Breast epithelium (tissue), 4 donors: ENCODE results near the gene GNB2. TPM values are rescaled to one million over a fixed set of nuclear protein-coding genes. Genes with fewer than 3 reads are reported as not detected.
"Not testable (repeated sequence)": the region's sequence is repeated elsewhere in the genome, so short reads cannot be mapped to it uniquely, and the experiment has no call there.

Experiments
- DNase-seq, 2 donors: peaks; one replicate each; pipeline ENCODE4 v3.0.0-alpha.2; 2019; ENCODE audit warnings: low spot score in 2 of 2
- H3K27ac ChIP-seq, 2 donors: fragments of 200-600 bp; sonication (generic) in 1 of 2; one replicate each; pipeline ENCODE4 v1.5.1; 2016 to 2019; ENCODE audit warnings: mild to moderate bottlenecking in 1 of 2
- H3K27me3 ChIP-seq, 2 donors: fragments of 200-600 bp; sonication (generic) in 1 of 2; one replicate each; pipeline versions ENCODE4 v1.5.1 to v1.6.0; 2017 to 2019; ENCODE audit warnings: control low read depth in 1 of 2, mild to moderate bottlenecking in 1 of 2
- H3K36me3 ChIP-seq: fragments of 200-600 bp; one replicate; pipeline ENCODE4 v1.5.1; 2019
- H3K4me1 ChIP-seq, 2 donors: fragments of 200-600 bp; sonication (generic); one replicate each; pipeline ENCODE4 v1.5.1; 2016 to 2019; ENCODE audit warnings: control low read depth in 1 of 2
- H3K4me3 ChIP-seq, 3 donors: fragments of 200-600 bp; sonication (generic); 1 replicate in 2 of 3; 2 replicates in 1 of 3; pipeline ENCODE4 v1.5.1; 2016 to 2019; ENCODE audit warnings: mild to moderate bottlenecking in 3 of 3, moderate library complexity in 2 of 3
- H3K9me3 ChIP-seq, 2 donors: fragments of 200-600 bp; sonication (generic) in 1 of 2; one replicate each; pipeline ENCODE4 v1.5.1; 2016 to 2019; ENCODE audit warnings: control low read depth in 1 of 2
- CTCF ChIP-seq, 3 donors: fragments of 450-650 bp; IDR thresholded peaks; one replicate each; pipeline ENCODE4 v1.5.1; 2016 to 2017; ENCODE audit warnings: antibody characterized with exemption in 3 of 3, mild to moderate bottlenecking in 3 of 3, moderate library complexity in 3 of 3
- POLR2A ChIP-seq: fragments of 450-650 bp; IDR thresholded peaks from one replicate; pipeline ENCODE4 v1.6.1; 2016; ENCODE audit warnings: antibody characterized with exemption, mild to moderate bottlenecking, moderate library complexity
- POLR2AphosphoS5 ChIP-seq, 3 donors: sonication (generic); formaldehyde crosslinking; IDR thresholded peaks; one replicate each; pipeline ENCODE4 v1.6.1; 2017; ENCODE audit warnings: antibody characterized with exemption in 3 of 3
- intact Hi-C: fragments of 100-400 bp; cut with DNase I; formaldehyde crosslinking; loops from one replicate; pipeline ENCODE4 v1.15.1; 2023; ENCODE audit warnings: low total_unique reads
- total RNA-seq, 3 donors: library from RNA; depleted of rRNA; stranded (reverse); fragments of >200 nt; gene quantifications; one replicate each; pipeline ENCODE4 v1.1.0, GENCODE V29; 2016

GNB2 gene
- total RNA-seq, 3 donors from 2014 or later, result 113 to 197 (median 173) TPM

- peak in 1 of 2 donors; percentile 50 for DNase-seq
Observed at GRCh38 chr7:100693312-100694097, 20.0 kb downstream of the GNB2 start.

GRCh38 chr7:100694098-100694745, 20.7 kb downstream of the GNB2 start, which contains the start of gene GIGYF1:
TSS of gene GIGYF1 (minus strand) at chr7:100694250. CDS start at chr7:100688238, 6,012 bp downstream.
- Histone ChIP-seq H3K4me1 (peaks cover 4 to 14% of the 10 kb centered on the region in 2 donors), H3K4me3 (peak within 1 kb of the TSS; percentile 95 to 100 (median 95)), H3K27ac (peak within 1 kb of the TSS; percentile 93 to 97), H3K27me3 (no peaks in the 10 kb centered on the region), H3K36me3 (no peaks in the 10 kb centered on the region), H3K9me3 (no peaks in the 10 kb centered on the region)
- DNase-seq, result peak; percentile 67 to 68
- intact Hi-C loops, result no loop called here
- TF ChIP-seq CTCF (IDR thresholded peaks at IDR 0.05) (no peak), POLR2AphosphoS5 (IDR thresholded peaks at IDR 0.05) (no peak), POLR2A (no peak)

More at GRCh38 chr7:100693312-100694097, 20.0 kb downstream of the GNB2 start:
- intact Hi-C loops, result no loop called here
- H3K27me3 ChIP-seq, result no peaks in the 10 kb centered on the region
- H3K4me1 ChIP-seq, result peaks cover 4 to 14% of the 10 kb centered on the region in 2 donors
- H3K36me3 ChIP-seq, result no peaks in the 10 kb centered on the region
- TF ChIP-seq POLR2A (no peak), CTCF (IDR thresholded peaks at IDR 0.05) (no peak), POLR2AphosphoS5 (IDR thresholded peaks at IDR 0.05) (no peak)
- H3K27ac ChIP-seq, result peak overlapping the region; percentile 93 to 97
- H3K4me3 ChIP-seq, result peak overlapping the region; percentile 95 to 100 (median 95)
- H3K9me3 ChIP-seq, result no peaks in the 10 kb centered on the region

- H3K9me3 ChIP-seq, result no peaks in the 10 kb centered on the region
- no peak for DNase-seq
- H3K36me3 ChIP-seq, result no peaks in the 10 kb centered on the region
- no peak overlapping the region for H3K4me3 ChIP-seq
- peaks cover 4 to 10% of the 10 kb centered on the region in 2 donors for H3K4me1 ChIP-seq
- intact Hi-C loops, result no loop called here
- no peaks in the 10 kb centered on the region for H3K27me3 ChIP-seq
- TF ChIP-seq POLR2A (no peak), CTCF (IDR thresholded peaks at IDR 0.05) (no peak), POLR2AphosphoS5 (IDR thresholded peaks at IDR 0.05) (no peak)
- H3K27ac ChIP-seq, result no peak overlapping the region
Observed at GRCh38 chr7:100696123-100696521, 22.6 kb downstream of the GNB2 start.

GRCh38 chr7:100699018-100699417, 25.5 kb downstream of the GNB2 start:
- Histone ChIP-seq H3K4me3 (no peak overlapping the region), H3K27ac (no peak overlapping the region), H3K9me3 (no peaks in the 10 kb centered on the region), H3K36me3 (no peaks in the 10 kb centered on the region), H3K4me1 (no peaks in the 10 kb centered on the region), H3K27me3 (no peaks in the 10 kb centered on the region)
- TF ChIP-seq POLR2A (no peak), POLR2AphosphoS5 (IDR thresholded peaks at IDR 0.05) (no peak), CTCF (IDR thresholded peaks at IDR 0.05) (no peak)
- intact Hi-C loops, result no loop called here
- DNase-seq, result no peak

- not testable (repeated sequence) for H3K4me1 ChIP-seq, H3K27me3 ChIP-seq, H3K9me3 ChIP-seq, DNase-seq, H3K4me3 ChIP-seq, H3K36me3 ChIP-seq, H3K27ac ChIP-seq
- intact Hi-C loops, result loop anchor here (10.0 kb wide), 1 partner anchor 164 kb away; the partner anchor contains the start of gene TRIP6
Observed at GRCh38 chr7:100701089-100701488, 27.5 kb downstream of the GNB2 start.
